Aorta (tissue), 5 donors: ENCODE results near the gene ADAP1. TPM values are rescaled to one million over a fixed set of nuclear protein-coding genes. Genes with fewer than 3 reads are reported as not detected.

ENCODE experiments used
- ATAC-seq: fragments of 200-7000 bp; cut with Tn5 transposase; one replicate; pipeline ENCODE4 v1.9.1; 2022; ENCODE audit warnings: moderate library complexity; ENCODE audit not compliant: low FRiP score
- DNase-seq, 2 donors: peaks; one replicate each; pipeline ENCODE4 v3.0.0-alpha.2; 2020
- H3K27ac ChIP-seq, 2 donors: one replicate each; pipeline ENCODE4 v1.5.1; 2013; ENCODE audit warnings: low read length in 2 of 2, mild to moderate bottlenecking in 2 of 2, moderate library complexity in 2 of 2, control low read depth in 1 of 2, inconsistent platforms in 1 of 2, low read depth in 1 of 2
- H3K27me3 ChIP-seq, 2 donors: one replicate each; pipeline ENCODE4 v1.6.1; 2013; ENCODE audit warnings: control low read depth in 1 of 2, low read length in 1 of 2, mild to moderate bottlenecking in 1 of 2, moderate library complexity in 1 of 2; ENCODE audit not compliant: insufficient read depth in 2 of 2, control insufficient read depth in 1 of 2
- H3K36me3 ChIP-seq, 2 donors: one replicate each; pipeline ENCODE4 v1.6.1; 2013; ENCODE audit warnings: control low read depth in 1 of 2, low read length in 1 of 2, mild to moderate bottlenecking in 1 of 2; ENCODE audit not compliant: insufficient read depth in 2 of 2, control insufficient read depth in 1 of 2
- H3K4me1 ChIP-seq, 2 donors: one replicate each; pipeline ENCODE4 v1.6.1; 2013; ENCODE audit warnings: low read length in 2 of 2, control low read depth in 1 of 2, mild to moderate bottlenecking in 1 of 2, moderate library complexity in 1 of 2; ENCODE audit not compliant: insufficient read depth in 2 of 2, control insufficient read depth in 1 of 2
- H3K4me3 ChIP-seq, 2 donors: one replicate each; pipeline ENCODE4 v1.5.1; 2013; ENCODE audit warnings: low read length in 2 of 2, control low read depth in 1 of 2, mild to moderate bottlenecking in 1 of 2
- H3K9me3 ChIP-seq: one replicate; pipeline ENCODE4 v1.6.1; 2013; ENCODE audit warnings: mild to moderate bottlenecking, low read length; ENCODE audit not compliant: control insufficient read depth
- WGBS, 2 donors: extraction: QIAGEN DNeasy Blood & Tissue Kit; methylation state at CpG; one replicate each; pipeline ENCODE4 v1.1.7; 2013; 5-methylcytosine and 5-hydroxymethylcytosine counted together
- intact Hi-C, 2 donors: fragments of 100-400 bp; cut with DNase I; formaldehyde crosslinking; loops; one replicate each; pipeline versions ENCODE4 v1.14.2 to v1.15.0; 2022
- polyA plus RNA-seq, 2 donors: library from polyadenylated mRNA; stranded (reverse); fragments of 200-250 nt; gene quantifications; one replicate each; pipeline ENCODE4 v1.2.3, GENCODE V29; 2013
- total RNA-seq, 2 donors: library from RNA; stranded (reverse); fragmentation: NEBNext Ultra II Directional; extraction: Animal tissue kit (Norgen Biotek cat#: 25700); gene quantifications; one replicate each; pipeline ENCODE4 v1.2.1, GENCODE V29; 2021
- donor health status: healthy with polysubstance abuse.
- donor health status: Bipolar disorder and iron deficiency.
- donor health status: DM: no; HTN: no; CAD: no.
- donor health status: DM: no; HTN: no; CAD: no.
- donor health status: DM: yes; HTN: yes; CAD: no.

ADAP1 gene
- total and polyA plus RNA-seq, 4 donors, result 4.3 to 16.9 (median 11.4) TPM

DNA sequence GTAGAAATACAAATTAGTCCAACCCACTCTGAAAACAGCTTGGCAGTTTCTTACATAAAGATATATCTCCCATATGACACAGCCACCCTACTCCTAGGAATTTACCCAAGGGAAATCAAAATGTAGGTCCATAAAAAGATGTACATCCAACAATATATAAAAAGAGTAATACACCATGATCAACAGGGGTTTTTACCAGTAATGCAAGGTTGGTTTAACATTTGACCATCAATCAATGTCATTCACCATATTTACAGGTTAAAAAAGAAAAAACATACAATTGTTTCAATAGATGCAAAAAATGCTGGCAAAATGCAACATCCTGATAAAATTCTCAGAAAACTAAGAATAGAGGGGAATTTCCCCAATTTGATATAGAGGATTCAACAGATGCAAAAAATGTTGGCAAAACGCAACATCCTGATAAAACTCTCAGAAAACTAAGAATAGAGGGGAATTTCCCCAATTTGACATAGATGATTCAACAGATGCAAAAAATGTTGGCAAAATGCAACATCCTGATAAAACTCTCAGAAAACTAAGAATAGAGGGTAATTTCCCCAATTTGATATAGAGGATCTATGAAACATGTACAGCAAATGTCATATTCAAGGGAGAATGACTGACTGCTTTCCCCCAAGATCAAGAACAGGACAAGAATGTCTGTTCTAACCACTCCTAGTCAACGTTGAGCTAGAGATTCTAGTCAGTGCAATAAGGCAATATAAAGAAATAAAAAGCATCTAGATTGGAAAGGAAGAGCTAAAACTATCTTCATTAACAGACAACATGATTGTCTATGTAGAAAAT, 13.7 kb downstream of the ADAP1 start:
- Histone ChIP-seq H3K9me3 (no peaks in the 10 kb centered on the region), H3K27ac (no peak overlapping the region), H3K4me1 (no peaks in the 10 kb centered on the region), H3K4me3 (no peak overlapping the region), H3K36me3 (no peaks in the 10 kb centered on the region), H3K27me3 (no peaks in the 10 kb centered on the region)
- 39 to 49% methylated on average over 2 of the region's 2 CpGs for WGBS, 2 donors
- ATAC-seq (no peak), DNase-seq (no peak)
- intact Hi-C loops, result no loop called here

GRCh38 chr7:939843-940242, 14.6 kb downstream of the ADAP1 start:
- Histone ChIP-seq H3K4me3 (no peak overlapping the region), H3K27me3 (no peaks in the 10 kb centered on the region), H3K9me3 (no peaks in the 10 kb centered on the region), H3K36me3 (no peaks in the 10 kb centered on the region), H3K4me1 (no peaks in the 10 kb centered on the region), H3K27ac (no peak overlapping the region)
- WGBS, 2 donors, result 93% methylated on average over 4 of the region's 4 CpGs
- intact Hi-C loops, result no loop called here
- DNase-seq (no peak), ATAC-seq (no peak)

- Histone ChIP-seq H3K9me3 (no peaks in the 10 kb centered on the region), H3K4me3 (no peak overlapping the region), H3K4me1 (no peaks in the 10 kb centered on the region), H3K36me3 (no peaks in the 10 kb centered on the region), H3K27me3 (no peaks in the 10 kb centered on the region), H3K27ac (no peak overlapping the region)
- 95 to 96% methylated on average over 27 of the region's 27 CpGs for WGBS, 2 donors
- intact Hi-C loops, result no loop called here
- no peak for ATAC-seq
- DNase-seq, result peak; percentile 35 to 69
Observed at GRCh38 chr7:938546-939185, 15.8 kb downstream of the ADAP1 start.

DNA sequence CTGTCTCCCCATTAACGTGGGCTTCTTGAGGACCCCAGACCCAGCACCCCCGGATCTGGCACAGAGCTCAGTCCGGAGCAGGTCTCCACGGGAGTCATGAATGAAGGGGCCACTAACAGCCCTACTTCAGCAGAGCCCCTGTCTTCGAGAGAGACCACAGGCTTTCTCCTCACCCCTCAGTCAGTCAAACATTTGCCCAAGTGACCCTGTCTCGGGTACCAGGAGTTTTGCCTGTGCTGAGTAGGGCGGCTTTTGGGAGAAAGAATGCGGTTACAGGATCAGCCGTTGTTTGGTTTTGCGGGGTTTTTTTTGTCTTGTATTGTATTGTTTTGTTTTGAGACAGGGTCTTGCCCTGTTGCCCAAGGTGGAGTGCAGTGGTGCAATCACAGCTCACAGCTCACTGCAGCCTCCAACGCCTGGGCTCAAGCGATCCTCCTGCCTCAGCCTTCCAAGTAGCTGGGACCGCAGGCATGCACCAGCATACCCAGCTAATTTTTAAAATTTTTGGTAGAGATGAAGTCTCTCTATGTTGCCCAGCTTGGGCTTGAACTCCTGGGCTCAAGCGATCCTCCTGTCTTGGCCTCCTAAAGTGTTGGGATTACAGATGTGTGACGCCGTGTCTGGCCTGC, 16.5 kb downstream of the ADAP1 start:
- 86 to 91% methylated on average over 16 of the region's 16 CpGs for WGBS, 2 donors
- intact Hi-C loops, result no loop called here
- Histone ChIP-seq H3K36me3 (no peaks in the 10 kb centered on the region), H3K4me1 (no peaks in the 10 kb centered on the region), H3K9me3 (no peaks in the 10 kb centered on the region), H3K27me3 (no peaks in the 10 kb centered on the region), H3K4me3 (no peak overlapping the region), H3K27ac (no peak overlapping the region)
- peak; percentile 13 to 43 for DNase-seq
- ATAC-seq, result no peak

GRCh38 chr7:936386-937054, 18.0 kb downstream of the ADAP1 start:
- no peak overlapping the region for H3K4me3 ChIP-seq
- H3K4me1 ChIP-seq, result no peaks in the 10 kb centered on the region
- DNase-seq (peak; percentile 50 to 54), ATAC-seq (no peak)
- no peaks in the 10 kb centered on the region for H3K36me3 ChIP-seq
- no peaks in the 10 kb centered on the region for H3K9me3 ChIP-seq
- H3K27ac ChIP-seq, result no peak overlapping the region
- 81 to 86% methylated on average over 22 of the region's 22 CpGs for WGBS, 2 donors
- intact Hi-C loops, result no loop called here
- H3K27me3 ChIP-seq, result no peaks in the 10 kb centered on the region

- no peak for DNase-seq
Observed at GRCh38 chr7:935874-936385, 18.6 kb downstream of the ADAP1 start.

GRCh38 chr7:935164-935873, 19.2 kb downstream of the ADAP1 start:
- peak; percentile 41 to 67 for DNase-seq
- no peaks in the 10 kb centered on the region for H3K36me3 ChIP-seq
- ATAC-seq, result no peak
- no peaks in the 10 kb centered on the region for H3K4me1 ChIP-seq
- H3K27me3 ChIP-seq, result no peaks in the 10 kb centered on the region
- H3K4me3 ChIP-seq, result no peak overlapping the region
- no peaks in the 10 kb centered on the region for H3K9me3 ChIP-seq
- H3K27ac ChIP-seq, result no peak overlapping the region
- intact Hi-C loops, result no loop called here
- WGBS, 2 donors, result 78 to 85% methylated on average over 31 to 46 of the region's 46 CpGs

More at GRCh38 chr7:935874-936385, 18.6 kb downstream of the ADAP1 start:
- Histone ChIP-seq H3K9me3 (no peaks in the 10 kb centered on the region), H3K27me3 (no peaks in the 10 kb centered on the region), H3K36me3 (no peaks in the 10 kb centered on the region), H3K27ac (no peak overlapping the region), H3K4me1 (no peaks in the 10 kb centered on the region), H3K4me3 (no peak overlapping the region)
- intact Hi-C loops, result no loop called here
- WGBS, 2 donors, result 96% methylated on average over 28 of the region's 28 CpGs
- ATAC-seq, result no peak
